ENCODE data around the gene SURF6. TPM values are rescaled to one million over a fixed set of nuclear protein-coding genes. Genes with fewer than 3 reads are reported as not detected.

Gene SURF6
- total RNA-seq, 1 donor from 2014 or later = 15.0 TPM

DNA sequence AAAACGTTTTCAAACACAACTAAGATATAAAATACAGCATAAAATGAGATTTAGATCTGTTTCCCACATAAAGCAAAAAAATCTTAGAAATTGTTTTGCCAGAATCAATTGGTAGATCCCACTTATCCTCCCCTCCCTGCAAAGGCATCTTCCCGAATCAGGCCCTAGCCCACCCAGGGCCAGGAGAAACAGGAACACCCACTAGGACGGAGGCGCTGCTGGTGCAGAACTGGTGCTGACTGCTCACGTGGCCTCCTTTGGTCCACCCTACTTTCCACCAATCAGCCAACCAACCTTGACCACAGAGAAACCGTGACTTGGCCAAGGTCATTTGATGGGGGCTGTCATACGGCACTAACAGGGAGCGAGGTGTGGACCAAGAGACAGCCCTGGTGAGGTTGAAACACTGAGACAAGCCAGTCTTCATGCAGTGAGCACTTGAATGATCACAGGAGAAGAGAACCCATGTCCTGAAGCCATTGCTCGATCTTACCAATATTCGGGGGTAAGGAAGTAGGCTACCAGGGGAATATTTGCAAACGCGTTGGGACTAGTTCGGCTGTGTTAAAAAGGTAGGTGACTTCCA lies 25.6 kb upstream of the SURF6 start:
- H3K4me3 Mint-ChIP-seq (ENCODE audit: unreplicated experiment) = no peak overlapping the region
- DNase-seq = no peak
- H3K9me3 Mint-ChIP-seq (ENCODE audit: unreplicated experiment) = no peaks in the 10 kb centered on the region
- peaks cover 20% of the 10 kb centered on the region for H3K4me1 Mint-ChIP-seq (ENCODE audit: low read depth, unreplicated experiment)
- H3K27ac Mint-ChIP-seq (ENCODE audit: unreplicated experiment) = peak overlapping the region; percentile 48
- no peaks in the 10 kb centered on the region for H3K36me3 Mint-ChIP-seq (ENCODE audit: unreplicated experiment)
- TF ChIP-seq, protein P1, sequence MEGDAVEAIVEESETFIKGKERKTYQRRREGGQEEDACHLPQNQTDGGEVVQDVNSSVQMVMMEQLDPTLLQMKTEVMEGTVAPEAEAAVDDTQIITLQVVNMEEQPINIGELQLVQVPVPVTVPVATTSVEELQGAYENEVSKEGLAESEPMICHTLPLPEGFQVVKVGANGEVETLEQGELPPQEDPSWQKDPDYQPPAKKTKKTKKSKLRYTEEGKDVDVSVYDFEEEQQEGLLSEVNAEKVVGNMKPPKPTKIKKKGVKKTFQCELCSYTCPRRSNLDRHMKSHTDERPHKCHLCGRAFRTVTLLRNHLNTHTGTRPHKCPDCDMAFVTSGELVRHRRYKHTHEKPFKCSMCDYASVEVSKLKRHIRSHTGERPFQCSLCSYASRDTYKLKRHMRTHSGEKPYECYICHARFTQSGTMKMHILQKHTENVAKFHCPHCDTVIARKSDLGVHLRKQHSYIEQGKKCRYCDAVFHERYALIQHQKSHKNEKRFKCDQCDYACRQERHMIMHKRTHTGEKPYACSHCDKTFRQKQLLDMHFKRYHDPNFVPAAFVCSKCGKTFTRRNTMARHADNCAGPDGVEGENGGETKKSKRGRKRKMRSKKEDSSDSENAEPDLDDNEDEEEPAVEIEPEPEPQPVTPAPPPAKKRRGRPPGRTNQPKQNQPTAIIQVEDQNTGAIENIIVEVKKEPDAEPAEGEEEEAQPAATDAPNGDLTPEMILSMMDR (IDR thresholded peaks at IDR 0.05; ENCODE audit: partially characterized antibody, unreplicated experiment) = no peak
- H3K27me3 Mint-ChIP-seq (ENCODE audit: unreplicated experiment) = peaks cover 4% of the 10 kb centered on the region

DNA sequence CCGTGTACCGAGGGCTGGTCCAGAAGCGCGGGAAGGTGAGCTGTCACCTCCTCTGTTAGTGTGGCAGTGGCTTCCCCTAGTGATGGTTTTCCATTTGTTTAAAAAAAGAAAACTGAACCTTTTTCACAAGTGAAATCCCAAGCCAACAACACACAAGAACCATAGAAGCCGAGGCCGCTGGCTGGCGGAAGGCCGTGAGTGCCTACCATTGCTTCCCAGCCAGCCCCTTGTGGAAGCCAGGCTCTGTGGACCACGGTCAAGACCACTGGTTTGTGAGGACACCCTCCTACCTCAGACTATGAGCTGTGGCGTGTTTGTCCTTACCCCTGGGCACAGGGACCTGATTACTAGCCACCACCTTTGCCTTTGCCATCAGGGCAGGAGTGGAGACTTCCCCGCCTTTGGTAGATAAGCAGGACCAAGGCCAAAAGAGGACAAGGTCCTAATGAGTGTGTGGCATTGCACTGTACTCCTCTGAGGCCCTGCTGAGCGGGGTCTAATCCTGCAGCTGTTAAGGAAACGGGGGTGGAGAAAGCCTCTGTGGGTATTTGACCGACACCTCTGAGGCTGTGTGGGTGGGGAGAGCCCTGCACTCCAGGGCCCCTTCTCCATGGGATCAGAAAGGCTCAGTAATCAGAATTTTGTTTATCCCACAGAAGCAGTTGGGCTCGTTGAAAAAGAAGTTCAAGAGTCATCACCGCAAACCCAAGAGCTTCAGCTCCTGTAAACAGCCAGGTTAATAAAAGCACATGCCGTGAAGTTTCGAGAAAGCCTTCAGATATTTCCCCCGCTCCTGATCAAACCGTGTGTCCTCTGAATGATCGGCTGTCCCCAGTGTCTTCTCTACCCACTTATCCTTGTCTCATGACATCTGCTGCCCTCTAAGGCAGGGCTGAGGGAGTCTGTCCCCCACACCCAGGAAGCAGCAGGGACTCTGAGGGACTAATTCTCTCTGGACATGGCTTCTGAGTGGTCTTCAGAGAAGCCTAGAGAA lies 24.7 kb upstream of the SURF6 start:
- peak overlapping the region; percentile 75 for H3K27ac Mint-ChIP-seq (ENCODE audit: unreplicated experiment)
- H3K4me1 Mint-ChIP-seq (ENCODE audit: low read depth, unreplicated experiment) = peaks cover 20% of the 10 kb centered on the region
- TF ChIP-seq, protein P1 (IDR thresholded peaks at IDR 0.05; ENCODE audit: partially characterized antibody, unreplicated experiment) = no peak
- no peak for DNase-seq
- H3K27me3 Mint-ChIP-seq (ENCODE audit: unreplicated experiment) = peaks cover 4% of the 10 kb centered on the region
- H3K9me3 Mint-ChIP-seq (ENCODE audit: unreplicated experiment) = peaks cover 2% of the 10 kb centered on the region
- H3K36me3 Mint-ChIP-seq (ENCODE audit: unreplicated experiment) = no peaks in the 10 kb centered on the region
- peak overlapping the region; percentile 75 for H3K4me3 Mint-ChIP-seq (ENCODE audit: unreplicated experiment)

DNA sequence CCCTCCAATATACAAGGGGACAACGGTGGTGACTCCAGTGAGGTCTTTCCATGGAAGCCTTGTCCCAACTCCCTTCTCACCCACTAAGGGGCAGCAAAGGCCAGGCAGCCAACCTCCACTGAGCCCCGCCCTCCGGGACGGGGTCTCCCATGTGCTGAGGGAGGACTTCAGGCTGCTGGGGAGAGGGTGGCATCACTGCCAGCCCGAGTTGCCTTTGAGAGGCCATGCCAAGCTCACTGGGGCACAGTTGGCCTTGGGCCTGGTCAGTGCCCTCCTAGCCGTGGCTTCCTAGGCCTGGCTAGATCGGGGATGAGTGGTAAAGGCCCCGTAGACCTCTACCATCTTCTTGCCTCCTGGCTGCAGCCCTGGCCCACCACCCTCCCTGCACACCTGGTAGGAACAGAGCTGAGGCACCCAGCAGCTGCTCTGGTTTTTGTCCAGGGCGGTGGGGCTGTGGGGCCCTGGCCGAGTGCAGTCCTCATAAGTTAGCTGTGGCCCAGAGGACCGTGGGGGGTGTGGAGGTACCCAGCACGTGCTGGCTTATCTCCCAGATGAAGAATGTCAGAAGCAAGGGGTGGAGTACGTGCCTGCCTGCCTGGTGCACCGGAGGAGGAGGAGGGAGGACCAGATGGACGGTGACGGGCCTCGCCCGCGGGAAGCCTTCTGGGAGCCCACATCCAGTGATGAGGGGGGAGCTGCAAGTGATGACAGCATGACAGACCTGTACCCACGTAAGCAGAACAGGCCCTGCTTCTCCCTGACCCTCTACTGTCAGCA lies 23.6 kb upstream of the SURF6 start:
- H3K4me3 Mint-ChIP-seq (ENCODE audit: unreplicated experiment) = peak overlapping the region; percentile 12
- H3K9me3 Mint-ChIP-seq (ENCODE audit: unreplicated experiment) = peaks cover 2% of the 10 kb centered on the region
- peaks cover 4% of the 10 kb centered on the region for H3K27me3 Mint-ChIP-seq (ENCODE audit: unreplicated experiment)
- H3K4me1 Mint-ChIP-seq (ENCODE audit: low read depth, unreplicated experiment) = peaks cover 24% of the 10 kb centered on the region
- no peaks in the 10 kb centered on the region for H3K36me3 Mint-ChIP-seq (ENCODE audit: unreplicated experiment)
- TF ChIP-seq, protein P1 (IDR thresholded peaks at IDR 0.05; ENCODE audit: partially characterized antibody, unreplicated experiment) = no peak
- H3K27ac Mint-ChIP-seq (ENCODE audit: unreplicated experiment) = peak overlapping the region; percentile 75
- DNase-seq = peak; percentile 69

DNA sequence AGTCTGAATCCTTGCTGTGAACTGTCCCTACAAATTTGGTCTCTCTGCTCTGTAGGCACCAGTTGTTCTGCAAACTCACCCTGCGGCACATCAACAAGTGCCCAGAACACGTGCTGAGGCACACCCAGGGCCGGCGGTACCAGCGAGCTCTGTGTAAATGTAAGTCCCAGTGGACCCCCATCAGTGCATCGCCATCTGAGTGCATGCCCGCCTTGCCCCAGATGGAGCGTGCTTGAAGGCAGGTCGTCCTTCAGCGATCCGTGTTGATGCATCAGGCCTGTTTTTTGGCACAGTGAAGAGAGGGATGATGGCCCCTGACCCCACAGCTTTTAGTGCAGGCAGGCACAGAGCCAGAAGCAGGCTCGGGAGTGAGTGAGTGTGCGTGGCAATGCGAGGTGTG lies 21.7 kb upstream of the SURF6 start:
- DNase-seq = no peak
- peaks cover 28% of the 10 kb centered on the region for H3K4me1 Mint-ChIP-seq (ENCODE audit: low read depth, unreplicated experiment)
- H3K27me3 Mint-ChIP-seq (ENCODE audit: unreplicated experiment) = peaks cover 4% of the 10 kb centered on the region
- peak overlapping the region; percentile 75 for H3K4me3 Mint-ChIP-seq (ENCODE audit: unreplicated experiment)
- H3K36me3 Mint-ChIP-seq (ENCODE audit: unreplicated experiment) = no peaks in the 10 kb centered on the region
- TF ChIP-seq, protein P1 (IDR thresholded peaks at IDR 0.05; ENCODE audit: partially characterized antibody, unreplicated experiment) = no peak
- peaks cover 2% of the 10 kb centered on the region for H3K9me3 Mint-ChIP-seq (ENCODE audit: unreplicated experiment)
- peak overlapping the region; percentile 26 for H3K27ac Mint-ChIP-seq (ENCODE audit: unreplicated experiment)
